ENCODE data around the gene TTLL10.
A peak's percentile ranks its signal among the peaks of the same experiment; 100 is the strongest.

TTLL10 gene

DNA sequence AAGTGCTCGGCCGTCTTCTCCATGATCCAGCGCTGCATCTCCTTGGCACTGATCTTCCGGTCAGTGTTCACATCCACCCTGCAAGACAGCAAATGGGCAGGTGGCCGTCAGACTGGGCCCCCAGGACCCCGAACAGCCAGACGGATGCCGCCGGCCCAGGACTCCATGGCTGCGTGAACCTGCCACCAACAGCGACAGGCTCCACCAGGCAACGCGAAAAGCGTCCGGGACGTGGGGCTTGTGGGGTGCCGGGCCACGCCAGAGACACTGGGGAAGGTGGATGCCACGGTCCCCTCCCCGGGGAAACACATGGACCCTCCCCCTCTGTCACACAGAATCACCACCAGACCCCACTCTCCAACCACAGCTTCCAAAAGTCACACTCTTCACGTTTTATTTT is 50.2 kb downstream of the TTLL10 start:
- no peak for DNase-seq

DNA sequence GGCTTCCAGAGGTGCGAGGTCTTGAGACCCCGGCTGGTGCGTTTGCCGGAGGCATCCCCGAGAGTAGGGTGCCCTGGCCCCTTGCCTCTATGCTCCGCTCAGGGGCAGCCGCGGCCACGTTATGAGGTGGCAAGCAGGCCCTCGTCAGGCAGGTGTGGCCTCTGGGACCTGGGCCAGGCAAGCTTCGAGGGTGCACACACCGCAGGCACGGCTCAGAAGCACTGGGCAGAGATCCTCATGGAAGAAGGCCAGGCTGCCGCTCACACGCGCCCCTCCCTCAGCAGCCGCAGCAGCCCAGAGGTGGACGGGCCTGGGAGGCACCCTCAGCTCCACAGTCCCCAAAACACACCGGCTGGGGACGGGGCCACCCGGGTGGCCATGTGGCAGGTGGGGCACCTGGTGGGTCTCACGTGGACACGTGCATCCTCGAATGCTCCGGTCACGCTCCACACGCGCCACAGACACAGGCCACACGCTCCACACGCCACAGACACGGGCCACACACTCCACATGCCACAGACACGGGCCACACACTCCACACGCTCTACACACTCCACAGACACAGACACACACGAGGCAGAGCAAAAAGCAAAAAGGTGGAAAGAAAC is 51.7 kb downstream of the TTLL10 start:
- no peak for DNase-seq

DNA sequence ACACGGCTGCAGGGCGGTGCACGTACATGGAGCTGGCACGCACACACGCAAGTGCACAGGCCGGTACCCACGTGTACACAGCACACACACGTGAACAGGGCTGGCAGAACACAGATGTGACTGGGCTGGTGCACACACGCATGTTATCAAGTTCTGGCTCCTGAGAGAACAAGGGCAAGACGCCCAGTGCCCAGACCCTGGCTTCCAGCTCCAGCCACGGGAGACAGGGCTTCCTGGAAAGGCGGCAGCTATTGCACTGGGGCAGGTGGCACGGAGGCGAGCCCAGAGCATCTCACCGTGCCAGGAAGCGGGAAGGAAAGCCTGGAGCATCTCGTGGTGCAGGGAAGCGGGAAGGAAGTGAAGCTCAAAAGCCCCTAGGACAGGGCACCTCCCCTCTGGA is 52.2 kb downstream of the TTLL10 start:
- no peak for DNase-seq

DNA sequence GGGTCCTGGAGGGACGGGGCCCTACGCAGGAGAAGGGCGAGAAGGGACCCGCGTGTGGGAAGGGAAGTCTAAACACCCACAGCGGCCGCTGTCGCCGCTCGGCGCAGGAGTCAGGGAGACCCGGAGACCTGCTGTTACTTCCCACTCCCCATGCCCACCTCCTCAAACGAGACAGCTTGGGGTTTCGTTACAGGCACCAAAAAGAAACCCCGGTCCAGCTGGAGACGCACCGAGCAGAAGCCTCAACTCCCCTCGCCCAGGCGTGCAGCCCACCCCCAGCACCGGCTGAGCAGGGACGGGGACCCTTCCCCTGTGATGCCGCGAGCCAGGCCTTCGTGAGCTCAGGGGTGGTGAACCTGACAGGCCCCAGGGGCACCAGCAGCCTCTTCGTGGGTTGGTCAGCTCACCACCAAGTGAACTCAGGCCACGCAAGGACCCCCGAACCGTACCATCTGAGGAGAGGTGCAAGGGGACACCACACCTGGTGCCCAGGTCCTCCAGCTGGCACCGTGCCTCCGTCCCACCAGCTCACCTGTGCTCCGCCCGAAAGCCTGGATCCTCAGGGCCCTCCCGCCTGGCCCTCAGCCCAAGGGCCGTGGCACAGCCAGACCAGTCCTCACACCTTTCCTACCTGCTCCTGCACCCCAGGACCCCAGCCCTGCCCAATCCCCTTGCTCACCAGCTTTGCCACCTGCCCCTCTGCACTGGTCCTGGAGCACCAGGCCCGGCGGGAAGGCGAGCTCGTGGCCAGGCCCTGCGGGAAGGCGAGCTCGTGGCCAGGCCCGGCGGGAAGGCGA is 53.1 kb downstream of the TTLL10 start:
- no peak for DNase-seq

DNA sequence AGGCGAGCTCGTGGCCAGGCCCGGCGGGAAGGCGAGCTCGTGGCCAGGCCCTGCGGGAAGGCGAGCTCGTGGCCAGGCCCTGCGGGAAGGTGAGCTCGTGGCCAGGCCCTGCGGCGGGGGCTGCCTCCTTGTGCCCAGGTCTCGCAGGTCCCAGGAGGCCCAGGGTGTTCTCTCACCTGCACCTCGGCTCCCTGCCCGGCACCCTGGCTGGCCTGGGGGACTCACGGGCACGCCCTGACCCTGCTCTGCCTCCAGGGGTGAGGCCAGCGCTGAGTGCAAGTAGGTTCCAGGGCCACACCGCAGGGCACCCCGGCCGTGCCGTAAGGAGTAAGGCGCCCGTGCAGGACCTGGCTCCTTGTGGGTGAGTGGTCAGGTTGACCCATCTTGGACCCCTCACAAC is 53.7 kb downstream of the TTLL10 start:
- DNase-seq: no peak

DNA sequence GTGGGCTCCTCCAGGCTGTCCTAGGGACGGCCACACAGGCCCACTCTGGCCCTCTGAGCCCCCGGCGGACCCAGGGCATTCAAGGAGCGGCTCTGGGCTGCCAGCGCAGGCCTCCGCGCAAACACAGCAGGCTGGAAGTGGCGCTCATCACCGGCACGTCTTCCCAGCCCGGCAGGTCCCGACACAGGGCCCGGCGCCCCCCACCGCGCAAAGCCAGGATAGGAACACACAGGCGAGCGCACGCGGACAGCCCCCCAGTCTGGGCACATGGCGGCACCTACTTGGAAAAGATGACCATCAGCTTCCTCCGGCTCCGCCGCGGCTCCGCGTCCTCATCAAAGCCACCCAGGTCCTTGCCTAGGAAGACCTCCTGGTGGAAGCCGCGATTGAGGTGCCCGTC is 54.5 kb downstream of the TTLL10 start:
- no peak for DNase-seq

DNA sequence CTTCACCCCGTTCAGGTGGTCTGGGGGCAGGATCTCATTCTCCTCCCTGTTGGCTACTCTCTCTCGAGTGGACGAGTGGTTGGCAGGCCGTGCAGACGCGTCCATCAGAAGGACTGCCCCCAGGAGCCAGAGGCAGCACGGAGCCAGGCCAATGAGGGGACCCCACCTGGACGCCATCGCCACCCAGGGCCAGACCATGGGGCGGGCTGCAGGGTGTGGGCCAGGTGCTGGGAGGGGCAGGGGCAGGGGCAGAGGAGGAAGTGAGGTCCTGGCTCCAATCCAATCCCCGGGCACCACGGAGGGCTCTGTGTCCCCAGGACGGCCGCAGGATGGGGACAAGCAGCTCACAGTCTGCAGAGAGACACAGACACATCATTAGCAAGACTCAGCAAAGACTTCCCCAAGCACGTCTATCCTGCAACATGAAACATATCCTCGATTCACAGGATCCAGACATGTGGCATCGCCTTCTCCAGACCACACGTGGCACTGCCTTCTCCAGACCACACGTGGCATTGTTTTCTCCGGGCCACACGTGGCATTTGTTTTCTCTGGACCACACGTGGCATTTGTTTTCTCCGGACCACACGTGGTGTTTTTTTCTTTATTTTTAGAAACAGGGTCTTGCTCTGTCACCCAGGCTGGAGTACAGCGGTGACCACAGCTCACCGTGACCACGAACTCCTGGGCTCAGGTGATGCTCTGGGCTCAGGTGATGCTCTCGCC is 55.1 kb downstream of the TTLL10 start:
- no peak for DNase-seq

DNA sequence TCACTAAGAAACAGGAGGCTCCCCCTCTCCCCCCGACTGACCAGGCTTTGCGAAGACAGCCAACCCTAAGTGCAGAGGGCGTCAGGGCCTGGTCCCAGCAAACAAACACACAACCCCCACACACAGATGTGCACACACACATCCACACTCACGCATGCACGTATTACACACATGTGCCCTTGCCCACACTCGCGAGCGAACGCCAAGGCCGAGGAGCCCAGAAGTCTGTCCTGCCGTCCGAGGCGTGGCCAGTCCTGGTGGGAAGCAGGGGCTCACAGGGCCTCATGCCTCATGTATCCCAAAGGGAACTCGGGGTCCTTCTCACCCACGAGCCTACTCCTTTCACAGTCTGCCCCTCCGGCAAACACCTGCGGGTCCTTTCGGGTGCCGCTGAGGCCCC is 56.1 kb downstream of the TTLL10 start:
- DNase-seq: no peak

DNA sequence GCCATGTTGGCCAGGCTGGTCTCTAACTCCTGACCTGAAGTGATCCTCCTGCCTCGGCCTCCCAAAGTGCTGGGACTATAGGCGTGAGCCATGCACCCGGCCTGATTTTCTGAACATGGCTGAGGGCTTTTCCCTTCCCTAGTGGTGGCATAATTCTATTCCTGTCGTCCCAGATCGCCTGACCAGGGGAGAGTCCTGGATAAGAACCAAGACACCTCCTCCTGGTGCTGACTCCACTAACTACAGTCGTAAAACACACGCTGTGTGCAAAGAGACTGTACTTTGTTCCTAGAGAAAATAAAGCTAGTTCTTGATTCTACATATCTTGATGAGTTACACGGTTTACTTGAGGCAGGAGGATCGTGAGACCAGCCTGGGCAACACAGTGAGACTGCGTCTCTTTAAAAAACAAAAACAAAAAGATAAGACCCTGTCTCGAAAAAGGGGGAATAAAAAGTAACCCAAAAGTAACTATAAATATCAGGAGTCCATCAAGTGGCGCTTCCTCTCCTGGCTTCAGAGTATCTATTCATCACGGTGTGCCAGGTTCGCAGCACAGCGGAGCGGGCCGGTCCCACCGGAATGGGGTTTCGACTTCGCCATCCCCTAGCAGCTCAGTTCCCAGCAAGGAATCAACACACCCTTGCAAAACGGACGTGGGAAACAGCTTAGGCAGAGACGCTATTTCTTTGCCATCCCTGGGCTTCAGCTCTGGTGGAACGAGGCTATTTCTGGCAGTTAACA is 57.1 kb downstream of the TTLL10 start:
- DNase-seq: peak in 1 of 2 experiments; percentile 11

DNA sequence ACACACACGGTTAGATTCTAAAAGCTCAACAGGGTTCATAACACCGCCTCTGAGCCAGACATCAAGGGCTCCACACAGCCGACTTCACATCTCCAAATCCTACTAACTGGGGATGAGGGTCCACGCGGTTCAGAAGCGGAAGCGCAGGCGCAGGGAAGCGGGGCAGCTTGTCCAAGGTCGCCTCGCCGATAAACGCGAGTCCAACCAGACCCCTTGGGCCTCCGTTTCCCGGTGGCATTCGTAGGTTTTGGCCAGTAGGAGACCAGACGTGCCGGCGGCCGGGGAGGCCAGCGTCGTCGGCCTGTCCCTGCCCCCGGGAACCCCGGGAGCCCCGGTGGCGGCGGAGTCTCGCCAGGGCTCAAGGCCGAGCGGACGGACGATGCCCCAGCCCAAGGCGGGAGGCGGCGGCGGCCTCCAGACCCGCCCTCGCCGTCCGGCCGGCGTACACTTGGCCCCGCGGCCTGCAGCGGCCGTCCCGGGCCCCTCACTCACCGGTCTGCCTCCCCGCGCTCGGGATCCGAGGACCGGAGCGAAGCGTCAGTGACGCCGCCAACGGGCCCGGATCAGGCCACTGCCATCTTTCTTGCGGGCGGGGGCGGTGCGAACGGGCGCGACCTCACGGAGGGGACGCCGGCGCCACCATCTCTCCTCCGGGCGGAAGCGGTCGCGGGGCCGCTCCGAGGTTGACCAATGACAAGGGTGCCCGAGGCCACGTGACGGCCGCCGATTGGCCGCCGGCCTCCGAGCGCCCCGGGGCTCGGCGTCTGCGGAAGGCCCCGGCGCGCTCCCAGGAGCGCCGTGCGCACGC is 57.9 kb downstream of the TTLL10 start, which contains the start of gene SDF4:
SDF4 (minus strand) TSS at position 602 of the 808 bp plus-strand sequence. CDS start 3,229 bp downstream, outside the sequence.
- peak; percentile 95 to 96 for DNase-seq

DNA sequence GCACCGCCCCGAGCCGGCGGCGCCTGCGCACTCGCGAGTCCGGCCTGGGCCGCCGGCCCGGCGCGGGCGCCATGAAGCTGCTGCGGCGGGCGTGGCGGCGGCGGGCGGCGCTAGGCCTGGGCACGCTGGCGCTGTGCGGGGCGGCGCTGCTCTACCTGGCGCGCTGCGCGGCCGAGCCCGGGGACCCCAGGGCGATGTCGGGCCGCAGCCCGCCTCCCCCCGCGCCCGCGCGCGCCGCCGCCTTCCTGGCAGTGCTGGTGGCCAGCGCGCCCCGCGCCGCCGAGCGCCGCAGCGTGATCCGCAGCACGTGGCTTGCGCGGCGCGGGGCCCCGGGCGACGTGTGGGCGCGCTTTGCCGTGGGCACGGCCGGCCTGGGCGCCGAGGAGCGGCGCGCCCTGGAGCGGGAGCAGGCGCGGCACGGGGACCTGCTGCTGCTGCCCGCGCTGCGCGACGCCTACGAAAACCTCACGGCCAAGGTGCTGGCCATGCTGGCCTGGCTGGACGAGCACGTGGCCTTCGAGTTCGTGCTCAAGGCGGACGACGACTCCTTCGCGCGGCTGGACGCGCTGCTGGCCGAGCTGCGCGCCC is 58.6 kb downstream of the TTLL10 start, which contains the start of gene B3GALT6:
B3GALT6 (plus strand) TSS at position 30 of the 588 bp plus-strand sequence; CDS start at position 72, 42 bp downstream.
- no peak for DNase-seq

DNA sequence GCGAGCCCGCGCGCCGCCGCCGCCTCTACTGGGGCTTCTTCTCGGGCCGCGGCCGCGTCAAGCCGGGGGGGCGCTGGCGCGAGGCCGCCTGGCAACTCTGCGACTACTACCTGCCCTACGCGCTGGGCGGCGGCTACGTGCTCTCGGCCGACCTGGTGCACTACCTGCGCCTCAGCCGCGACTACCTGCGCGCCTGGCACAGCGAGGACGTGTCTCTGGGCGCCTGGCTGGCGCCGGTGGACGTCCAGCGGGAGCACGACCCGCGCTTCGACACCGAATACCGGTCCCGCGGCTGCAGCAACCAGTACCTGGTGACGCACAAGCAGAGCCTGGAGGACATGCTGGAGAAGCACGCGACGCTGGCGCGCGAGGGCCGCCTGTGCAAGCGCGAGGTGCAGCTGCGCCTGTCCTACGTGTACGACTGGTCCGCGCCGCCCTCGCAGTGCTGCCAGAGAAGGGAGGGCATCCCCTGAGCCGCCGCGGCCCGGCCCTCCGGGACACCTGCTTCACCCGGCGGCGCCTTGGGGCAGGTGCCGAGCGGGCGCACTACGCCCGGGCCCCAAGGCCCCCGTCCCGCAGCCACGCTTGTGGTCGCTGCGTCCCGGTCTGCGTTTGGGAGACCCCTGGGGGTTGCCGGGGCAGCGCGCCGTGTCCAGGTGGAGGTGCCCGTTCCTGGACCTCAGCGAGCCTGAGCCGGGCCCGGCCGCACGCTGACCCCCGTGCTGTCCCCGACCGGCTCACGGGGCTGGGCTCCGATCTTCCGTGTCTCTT is 59.3 kb downstream of the TTLL10 start:
- no peak for DNase-seq

DNA sequence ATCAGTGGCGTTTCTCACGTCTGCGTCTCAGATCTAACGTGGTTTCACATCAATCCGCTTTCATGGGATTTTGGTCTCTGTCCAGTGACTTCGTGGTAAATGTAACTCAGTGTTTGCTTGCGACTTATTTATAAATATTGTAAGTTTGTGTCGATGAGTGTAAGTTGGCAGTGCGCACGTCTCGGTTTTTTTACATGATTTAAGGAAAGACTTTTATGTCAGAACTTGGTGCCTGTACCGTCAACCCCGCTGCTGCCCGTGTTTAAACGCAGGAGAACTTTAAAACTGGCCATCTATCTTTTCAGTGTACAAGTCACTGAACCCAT is 59.9 kb downstream of the TTLL10 start:
- no peak for DNase-seq

DNA sequence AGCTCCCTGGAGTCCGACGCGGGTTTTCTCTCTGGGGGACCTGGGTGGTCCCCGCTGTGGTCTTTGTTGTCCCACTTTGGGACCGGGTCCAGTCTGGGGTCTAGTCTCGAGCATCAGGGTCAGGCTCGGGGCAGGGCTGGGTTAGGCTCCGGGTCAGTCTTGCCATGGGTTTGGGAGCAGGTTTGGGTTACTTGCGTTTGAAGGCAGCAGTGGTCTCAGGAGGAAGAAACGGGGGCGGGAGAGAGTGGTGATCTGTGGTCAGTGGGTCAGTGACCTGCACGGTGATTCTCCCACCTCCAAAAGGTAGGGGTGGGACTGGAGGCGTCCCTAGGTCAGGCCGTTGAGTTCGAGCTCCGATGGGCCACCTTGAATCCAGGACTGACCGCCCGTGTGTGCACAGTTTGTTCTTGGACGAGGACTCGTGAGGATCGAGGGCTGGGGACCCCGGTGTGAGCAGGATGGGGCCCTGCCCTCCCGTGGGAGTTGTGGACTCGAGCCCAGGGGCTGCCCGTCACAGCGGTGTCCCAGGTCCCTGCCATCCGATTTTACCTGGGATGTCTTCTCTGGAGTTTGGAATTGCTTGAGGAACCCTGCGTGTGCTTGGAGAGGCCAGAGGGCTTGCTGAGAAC is 60.6 kb downstream of the TTLL10 start:
- DNase-seq: no peak

DNA sequence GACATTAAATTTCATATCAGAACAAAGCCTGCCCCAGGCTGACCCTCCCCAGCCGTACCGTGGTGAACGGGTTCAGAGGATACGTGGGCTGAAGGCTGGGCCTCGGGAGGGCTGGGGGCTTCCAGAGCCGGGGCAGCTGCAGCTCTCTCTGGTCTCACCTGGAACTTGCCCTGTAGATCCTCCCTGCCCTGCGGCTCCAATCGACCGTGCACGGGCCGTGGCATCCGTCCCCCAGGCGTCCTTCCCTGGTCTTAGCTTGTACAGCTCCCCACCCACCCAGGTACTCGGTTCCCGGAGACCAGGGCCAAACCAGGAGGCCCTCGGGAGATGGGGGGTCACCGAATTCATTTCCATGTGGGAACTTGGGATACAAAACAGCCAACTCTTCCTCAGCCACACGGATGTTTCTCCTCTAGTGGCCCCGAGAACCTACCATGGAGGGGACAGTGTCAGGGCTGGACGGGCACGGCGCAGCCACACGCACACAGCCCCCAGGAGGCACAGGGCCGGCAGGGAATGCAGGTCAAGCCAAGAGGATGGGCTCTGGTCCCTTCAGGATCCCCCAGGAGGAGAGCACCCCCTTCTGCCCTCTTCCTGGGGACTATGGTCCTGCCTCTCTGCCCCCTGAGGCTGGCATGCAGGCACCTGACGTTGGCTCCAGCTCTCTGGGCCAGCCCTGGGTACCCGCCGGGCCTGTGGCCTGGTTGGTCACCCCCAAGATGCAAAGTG is 61.5 kb downstream of the TTLL10 start:
- no peak for DNase-seq

DNA sequence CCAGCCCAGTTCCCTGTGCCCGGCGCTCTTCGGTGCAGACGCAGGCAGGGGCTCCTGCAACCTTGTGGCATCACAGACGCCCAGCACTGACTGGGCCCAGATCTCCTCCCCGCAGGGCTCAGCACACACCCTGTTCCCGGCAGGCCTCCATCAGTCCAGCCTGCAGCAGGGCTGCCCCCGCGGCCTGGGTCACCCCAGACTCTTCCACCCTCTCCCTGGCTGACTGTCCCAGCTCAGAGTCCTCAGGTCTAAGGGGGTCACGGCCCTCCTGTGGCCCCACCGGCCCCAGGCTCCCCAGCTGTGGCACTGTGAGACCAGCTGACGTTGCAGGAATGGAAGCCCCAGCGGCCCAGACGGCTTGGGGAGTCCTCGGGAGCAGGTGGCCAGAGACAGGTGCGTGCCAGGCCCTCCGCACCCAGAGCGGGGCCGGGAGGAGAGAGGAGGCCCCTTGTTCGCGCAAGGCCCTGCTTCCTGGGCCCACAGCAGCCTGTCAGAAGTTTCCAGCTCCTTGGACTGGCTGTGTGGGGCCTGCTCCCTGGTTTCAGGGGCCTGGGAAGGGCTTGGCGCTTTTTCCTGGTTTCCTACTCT is 62.6 kb downstream of the TTLL10 start:
- no peak for DNase-seq

DNA sequence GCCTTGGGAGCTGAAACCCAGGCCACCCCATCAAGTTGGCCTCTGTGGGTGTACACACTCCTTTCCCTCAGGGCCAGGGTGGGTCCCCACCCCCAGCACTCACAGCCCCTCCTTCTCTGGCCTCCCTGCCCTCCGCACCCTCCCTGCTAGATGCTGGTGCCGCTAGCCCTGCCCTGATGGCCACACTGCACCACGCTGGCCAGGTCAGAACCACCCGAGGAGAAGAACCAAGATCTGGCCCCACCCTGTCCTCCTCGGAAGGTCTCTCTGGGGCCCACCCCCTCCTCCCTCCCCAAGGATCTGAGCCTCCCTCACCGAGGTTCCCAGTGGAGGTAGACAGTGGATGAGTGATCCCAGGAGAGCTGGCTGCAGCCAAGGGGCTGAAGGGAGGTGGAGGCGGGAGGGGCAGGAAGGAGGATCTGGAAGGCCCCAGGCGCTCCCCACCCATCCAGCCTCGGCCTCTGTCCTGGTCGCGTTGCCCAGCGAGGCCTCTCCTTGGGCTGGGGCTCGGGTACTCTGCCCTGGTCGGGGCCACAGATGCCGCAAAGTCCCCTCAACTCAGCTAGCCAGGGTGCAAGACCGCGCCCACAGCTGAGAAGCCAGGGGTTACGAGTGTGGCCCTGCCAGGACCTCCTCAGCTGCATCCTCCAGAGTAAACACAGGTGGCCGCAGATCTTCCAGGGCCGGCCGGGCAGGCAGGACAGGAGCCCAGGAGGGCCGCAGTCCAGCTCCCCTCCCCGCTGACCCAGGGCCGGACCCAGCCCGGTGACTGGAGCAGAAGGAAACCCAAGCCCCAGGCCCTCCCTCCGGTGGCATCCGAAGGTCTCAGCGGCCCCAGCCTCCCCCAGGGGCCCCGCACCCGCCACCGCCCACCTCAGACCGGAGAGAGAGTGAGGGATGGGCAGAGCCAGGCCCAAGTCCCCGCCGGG is 63.5 kb downstream of the TTLL10 start:
- DNase-seq: no peak
